Immature natural killer cell (primary cell): Measurements from ENCODE around the gene CAMSAP1. TPM values are rescaled to one million over a fixed set of nuclear protein-coding genes. Genes with fewer than 3 reads are reported as not detected.
A peak's percentile ranks its signal among the peaks of the same experiment; 100 is the strongest.
"Not testable (repeated sequence)": the region's sequence is repeated elsewhere in the genome, so short reads cannot be mapped to it uniquely, and the experiment has no call there.

Experiments
- DNase-seq, 3 donors: peaks; one replicate each; pipeline ENCODE4 v3.0.0; 2022; ENCODE audit warnings: mixed read lengths in 1 of 3
- H3K27ac Mint-ChIP-seq, 6 donors: one replicate each; pipeline ENCODE4 v1.8.0; 2020; ENCODE audit warnings: mixed read lengths in 6 of 6, mild to moderate bottlenecking in 5 of 6, inconsistent platforms in 4 of 6, moderate library complexity in 3 of 6
- H3K27me3 Mint-ChIP-seq, 3 donors: one replicate each; pipeline ENCODE4 v1.8.0; 2020 to 2021; ENCODE audit warnings: low read depth in 3 of 3, mild to moderate bottlenecking in 3 of 3, mixed read lengths in 3 of 3, moderate library complexity in 3 of 3, inconsistent platforms in 1 of 3
- H3K36me3 Mint-ChIP-seq, 3 donors: one replicate each; pipeline ENCODE4 v1.8.0; 2020; ENCODE audit warnings: mixed read lengths in 3 of 3, inconsistent platforms in 2 of 3, mild to moderate bottlenecking in 2 of 3
- H3K4me1 Mint-ChIP-seq, 2 donors: one replicate each; pipeline ENCODE4 v1.8.0; 2020; ENCODE audit warnings: inconsistent platforms in 2 of 2, mild to moderate bottlenecking in 2 of 2, mixed read lengths in 2 of 2, moderate library complexity in 1 of 2
- H3K4me3 Mint-ChIP-seq, 5 donors: one replicate each; pipeline ENCODE4 v1.8.0; 2020; ENCODE audit warnings: mild to moderate bottlenecking in 5 of 5, mixed read lengths in 5 of 5, inconsistent platforms in 3 of 5, moderate library complexity in 3 of 5
- H3K9me3 Mint-ChIP-seq, 6 donors: one replicate each; pipeline ENCODE4 v1.8.0; 2020; ENCODE audit warnings: mild to moderate bottlenecking in 6 of 6, mixed read lengths in 6 of 6, inconsistent platforms in 4 of 6, moderate library complexity in 3 of 6
- polyA plus RNA-seq, 3 donors: library from polyadenylated mRNA; unstranded; fragments of 300-500 nt; fragmentation: Illumina TruSeq; gene quantifications; one replicate each; pipeline ENCODE4 v1.2.3, GENCODE V29; 2021

Gene CAMSAP1
- polyA plus RNA-seq, 3 donors from 2014 or later = 0.10 to 1.7 (median 1.1) TPM

DNA sequence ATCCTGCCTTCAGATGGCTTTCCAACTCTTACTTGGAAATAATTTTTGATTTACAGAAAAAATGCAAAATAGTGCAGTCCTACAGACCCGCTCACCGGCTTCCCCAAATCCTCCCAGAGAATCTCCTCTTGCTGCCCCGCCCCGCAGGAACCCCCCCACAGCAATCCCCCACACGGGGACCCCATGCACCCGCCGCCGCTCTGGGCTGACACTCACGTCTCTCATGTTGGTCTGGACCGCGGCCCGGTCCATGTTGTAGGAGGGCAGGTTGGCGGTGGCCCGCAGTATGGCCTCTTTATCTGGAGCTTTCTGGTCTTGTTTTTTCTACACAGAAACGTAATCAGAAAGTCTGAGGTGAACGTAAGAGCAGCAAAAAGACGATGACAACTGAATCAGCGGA lies 40.2 kb upstream of the CAMSAP1 start:
- Mint-ChIP-seq H3K27me3 (peaks cover 1 to 3% (median 1%) of the 10 kb centered on the region in 3 donors), H3K36me3 (peaks cover 41 to 77% (median 55%) of the 10 kb centered on the region in 3 donors), H3K27ac (no peak overlapping the region), H3K4me3 (no peak overlapping the region), H3K9me3 (no peaks in the 10 kb centered on the region), H3K4me1 (no peaks in the 10 kb centered on the region)
- DNase-seq = no peak

DNA sequence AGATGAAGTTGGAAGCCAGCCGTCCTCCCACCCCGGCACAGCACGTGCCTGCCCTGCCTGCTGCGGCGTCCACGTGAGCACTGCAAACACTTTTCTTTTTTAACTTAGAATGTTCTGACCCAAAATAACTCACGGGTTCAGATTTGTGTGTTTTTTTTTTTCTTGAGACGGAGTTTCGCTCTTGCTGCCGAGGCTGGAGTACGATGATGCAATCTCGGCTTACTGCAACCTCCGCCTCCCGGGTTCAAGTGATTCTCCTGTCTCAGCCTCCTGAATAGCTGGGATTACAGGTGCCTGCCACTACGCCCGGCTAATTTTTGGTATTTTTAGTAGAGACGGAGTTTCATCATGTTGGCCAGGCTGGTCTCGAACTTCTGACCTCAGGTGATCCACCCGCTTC lies 39.8 kb upstream of the CAMSAP1 start:
- not testable (repeated sequence) for H3K9me3 Mint-ChIP-seq, H3K27me3 Mint-ChIP-seq, H3K4me3 Mint-ChIP-seq, H3K4me1 Mint-ChIP-seq, H3K27ac Mint-ChIP-seq, DNase-seq
- H3K36me3 Mint-ChIP-seq = peaks cover 41 to 77% (median 60%) of the 10 kb centered on the region in 3 donors

DNA sequence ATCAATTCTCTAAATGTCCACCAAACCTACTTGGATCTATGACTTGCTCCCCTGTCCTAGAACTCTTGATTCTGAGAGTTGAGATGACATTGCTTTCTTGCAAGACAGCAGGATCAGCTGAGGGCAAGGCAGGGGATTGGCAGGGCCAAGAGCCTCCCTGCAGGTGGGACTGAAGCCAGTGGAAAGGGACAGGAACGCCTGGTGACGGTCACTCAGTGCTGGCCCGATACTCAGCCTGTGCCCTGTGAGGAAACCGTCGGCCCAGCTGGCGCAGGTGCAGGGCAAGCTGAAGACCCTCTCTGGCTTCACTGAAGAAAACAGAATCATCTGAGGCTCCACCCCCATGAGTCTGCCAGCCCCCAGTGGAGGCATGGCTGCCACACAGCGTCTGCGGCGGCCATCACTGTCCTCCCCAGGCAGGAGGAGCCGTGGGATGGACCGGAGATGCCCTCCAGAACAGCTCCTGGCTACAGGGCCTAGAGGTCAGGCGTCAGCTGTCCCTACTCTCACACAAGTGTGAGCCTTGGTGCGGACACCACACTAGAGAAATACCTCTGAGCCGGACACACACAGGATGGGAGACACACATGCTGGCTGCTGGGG lies 39.1 kb upstream of the CAMSAP1 start:
- Mint-ChIP-seq H3K36me3 (peaks cover 45 to 79% (median 65%) of the 10 kb centered on the region in 3 donors), H3K27ac (no peak overlapping the region), H3K27me3 (peaks cover 1 to 6% (median 3%) of the 10 kb centered on the region in 3 donors), H3K4me1 (no peaks in the 10 kb centered on the region), H3K4me3 (no peak overlapping the region), H3K9me3 (no peaks in the 10 kb centered on the region)
- DNase-seq = no peak

DNA sequence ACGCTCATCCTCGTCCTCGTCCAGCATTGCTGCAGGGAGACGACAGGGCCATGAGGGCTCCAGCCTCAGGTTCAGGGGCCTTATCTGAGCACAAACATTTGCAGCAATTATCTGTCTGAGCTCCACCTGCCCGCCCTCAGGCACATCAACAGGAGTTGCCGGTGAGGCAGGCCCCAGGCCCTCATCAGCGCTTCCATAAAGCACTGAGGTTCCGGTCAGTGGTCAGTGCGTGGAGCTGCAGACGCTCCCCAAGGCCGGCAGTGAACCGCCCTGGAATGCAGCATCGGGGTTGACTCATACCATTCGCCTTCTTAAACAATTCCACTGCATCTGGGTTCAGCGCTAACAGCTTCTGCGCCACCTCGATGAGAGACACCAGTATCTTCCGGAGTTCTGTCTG lies 38.6 kb upstream of the CAMSAP1 start:
- H3K4me1 Mint-ChIP-seq = no peaks in the 10 kb centered on the region
- H3K4me3 Mint-ChIP-seq = no peak overlapping the region
- H3K27me3 Mint-ChIP-seq = peaks cover 1 to 8% (median 3%) of the 10 kb centered on the region in 3 donors
- H3K9me3 Mint-ChIP-seq = no peaks in the 10 kb centered on the region
- no peak overlapping the region for H3K27ac Mint-ChIP-seq
- peaks cover 45 to 79% (median 68%) of the 10 kb centered on the region in 3 donors for H3K36me3 Mint-ChIP-seq
- no peak for DNase-seq

DNA sequence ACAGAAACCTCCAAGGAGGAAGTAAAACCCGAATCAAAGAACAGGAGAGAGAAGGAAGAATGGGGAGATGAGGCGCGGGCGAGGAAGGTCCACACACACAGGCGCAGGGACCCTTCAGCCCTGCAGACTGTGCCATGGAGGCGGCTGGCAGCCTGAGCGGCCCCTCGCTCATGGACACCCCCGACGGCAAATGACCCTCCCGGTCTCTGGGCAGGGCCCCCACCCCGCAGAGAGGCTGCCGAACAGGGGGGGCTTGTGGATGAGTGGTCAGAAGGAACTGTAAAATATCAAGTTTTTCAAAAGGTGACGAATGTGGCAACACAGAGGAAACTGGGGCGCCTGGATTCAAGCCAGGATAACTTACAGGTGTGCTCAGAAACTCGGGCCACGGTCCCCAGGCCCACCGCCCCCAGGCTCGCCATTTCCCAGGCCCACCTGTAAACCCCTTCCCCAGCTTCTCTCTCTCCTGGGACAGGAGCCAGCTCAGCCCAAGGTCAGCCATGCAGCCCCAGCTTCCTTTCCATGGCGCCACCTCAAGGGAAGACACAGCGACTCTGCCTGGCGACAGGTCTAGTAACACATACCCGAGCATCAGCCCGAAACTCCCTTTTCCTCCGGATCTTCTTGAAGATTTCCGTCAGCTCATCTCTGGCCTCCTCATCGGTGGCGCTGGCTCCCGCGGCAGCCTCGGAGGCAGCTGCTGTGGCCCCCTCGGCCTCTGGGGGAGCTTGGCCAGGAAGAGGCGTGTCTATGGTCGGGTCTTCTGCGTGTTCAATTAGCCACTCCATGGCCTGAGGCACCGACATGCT lies 37.3 kb upstream of the CAMSAP1 start:
- Mint-ChIP-seq H3K9me3 (peaks cover 0 to under 1% (median 0%) of the 10 kb centered on the region in 6 donors), H3K27ac (no peak overlapping the region)

DNA sequence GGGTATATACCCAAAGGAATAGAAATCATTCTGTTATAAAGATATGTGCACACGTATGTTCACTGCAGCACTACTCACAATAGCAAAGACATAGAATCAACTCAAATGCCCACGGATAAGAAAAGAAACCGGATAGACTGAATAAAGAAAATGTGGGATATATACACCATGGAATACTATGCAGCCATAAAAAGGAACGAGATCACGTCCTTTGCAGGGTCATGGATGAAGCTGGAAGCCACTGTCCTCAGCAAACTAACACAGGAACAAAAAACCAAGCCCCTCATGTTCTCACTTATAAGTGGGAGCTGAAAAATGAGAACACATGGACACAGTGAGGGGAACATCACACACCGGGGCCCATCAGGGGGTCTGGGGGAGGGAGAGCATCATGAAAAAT lies 36.3 kb upstream of the CAMSAP1 start:
- H3K9me3 Mint-ChIP-seq, DNase-seq, H3K27ac Mint-ChIP-seq, H3K4me3 Mint-ChIP-seq: not testable (repeated sequence)
- Mint-ChIP-seq H3K4me1 (peaks cover 7 to 11% of the 10 kb centered on the region in 2 donors), H3K27me3 (peaks cover 12 to 22% (median 16%) of the 10 kb centered on the region in 3 donors), H3K36me3 (peaks cover 40 to 66% (median 58%) of the 10 kb centered on the region in 3 donors)

More for the DNA sequence above, 37.3 kb upstream of the CAMSAP1 start:
- H3K27me3 Mint-ChIP-seq = peaks cover 7 to 15% (median 11%) of the 10 kb centered on the region in 3 donors
- H3K36me3 Mint-ChIP-seq = peaks cover 41 to 69% (median 65%) of the 10 kb centered on the region in 3 donors
- peaks cover 2% of the 10 kb centered on the region in 2 donors for H3K4me1 Mint-ChIP-seq
- no peak for DNase-seq
- no peak overlapping the region for H3K4me3 Mint-ChIP-seq

DNA sequence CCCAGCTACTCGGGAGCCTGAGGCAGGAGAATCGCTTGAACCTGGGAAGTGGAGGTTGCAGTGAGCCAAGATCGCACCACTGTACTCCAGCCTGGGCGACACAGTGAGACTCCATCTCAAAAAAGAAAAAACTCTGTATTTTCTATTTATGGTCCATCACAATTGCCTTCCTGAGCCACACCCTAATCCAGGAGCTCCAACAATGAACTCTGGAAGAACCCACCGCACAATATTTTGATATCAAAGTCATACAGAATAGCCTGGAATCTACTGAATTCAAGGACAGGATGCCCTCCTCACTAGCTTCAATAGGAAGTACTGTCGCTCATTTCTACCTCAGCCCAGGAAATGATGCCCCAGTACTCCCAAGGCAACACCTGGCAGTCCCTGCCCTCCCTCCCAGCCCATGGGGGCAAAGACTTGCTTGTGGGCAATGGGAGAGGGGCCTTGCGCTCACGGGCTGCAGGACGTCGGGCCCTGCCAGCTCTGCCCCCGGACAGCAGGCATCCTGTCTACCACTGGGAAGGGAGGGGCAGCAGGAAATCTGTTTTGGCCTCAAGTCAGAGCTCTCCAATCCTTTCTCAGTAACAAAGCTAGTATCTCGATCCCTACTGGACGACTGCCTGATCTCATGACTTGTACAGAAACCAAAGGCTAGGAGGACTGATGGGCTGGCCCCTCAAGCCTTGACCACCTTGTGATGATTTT lies 34.1 kb upstream of the CAMSAP1 start:
- no peak overlapping the region for H3K27ac Mint-ChIP-seq
- peaks cover 9 to 29% (median 18%) of the 10 kb centered on the region in 3 donors for H3K27me3 Mint-ChIP-seq
- H3K36me3 Mint-ChIP-seq = peaks cover 41 to 60% (median 53%) of the 10 kb centered on the region in 3 donors
- peaks cover 3 to 7% (median 4%) of the 10 kb centered on the region in 6 donors for H3K9me3 Mint-ChIP-seq
- H3K4me1 Mint-ChIP-seq = peaks cover 11 to 16% of the 10 kb centered on the region in 2 donors
- no peak for DNase-seq
- H3K4me3 Mint-ChIP-seq = no peak overlapping the region

DNA sequence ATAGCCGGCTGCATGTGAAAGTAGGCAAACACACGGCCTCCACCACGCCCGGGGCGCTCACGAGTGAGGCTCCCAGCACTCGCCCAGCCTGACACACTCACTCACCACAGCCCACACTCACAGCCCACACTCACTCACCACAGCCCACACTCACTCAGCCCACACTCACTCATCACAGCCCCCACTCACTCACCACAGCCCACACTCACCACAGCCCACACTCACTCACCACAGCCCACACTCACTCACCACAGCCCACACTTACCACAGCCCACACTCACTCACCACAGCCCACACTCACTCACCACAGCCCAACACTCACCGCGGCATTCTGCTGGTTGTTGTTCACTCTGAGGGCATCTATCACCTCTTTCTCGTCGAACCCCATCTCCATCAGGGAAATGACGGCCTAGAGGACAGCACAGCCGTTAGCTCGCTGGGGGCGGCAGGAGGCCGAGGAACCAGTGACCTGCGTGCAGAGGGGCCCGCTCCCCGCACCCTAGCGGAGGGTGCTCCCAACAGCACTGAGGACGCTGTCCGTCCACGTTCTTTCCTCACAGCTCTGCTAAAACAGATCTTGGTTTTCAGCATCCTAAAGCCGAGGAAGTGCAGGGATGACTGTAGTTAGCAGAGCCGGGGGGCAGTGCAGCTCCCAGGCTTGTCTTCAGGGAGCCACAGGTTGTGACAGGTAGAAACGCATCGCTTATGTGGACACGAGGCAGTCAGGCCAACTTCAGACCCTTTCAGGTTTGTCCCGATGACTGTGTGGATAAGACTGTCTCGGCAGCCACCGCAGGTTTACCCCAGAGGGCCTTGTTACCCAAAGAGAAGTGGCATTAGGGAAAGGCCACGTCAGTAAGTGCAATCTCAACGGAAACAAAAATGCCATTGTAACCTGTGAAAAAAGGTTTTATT lies 32.3 kb upstream of the CAMSAP1 start:
- peak overlapping the region; percentile 90 to 100 (median 96) for H3K27ac Mint-ChIP-seq
- H3K36me3 Mint-ChIP-seq = peaks cover 27 to 57% (median 48%) of the 10 kb centered on the region in 3 donors
- DNase-seq = peak; percentile 71 to 76 (median 75)
- H3K4me3 Mint-ChIP-seq = peak overlapping the region; percentile 59 to 92 (median 81)
- peaks cover 3 to 7% (median 4%) of the 10 kb centered on the region in 6 donors for H3K9me3 Mint-ChIP-seq
- peaks cover 9 to 35% (median 18%) of the 10 kb centered on the region in 3 donors for H3K27me3 Mint-ChIP-seq
- peaks cover 11 to 16% of the 10 kb centered on the region in 2 donors for H3K4me1 Mint-ChIP-seq

DNA sequence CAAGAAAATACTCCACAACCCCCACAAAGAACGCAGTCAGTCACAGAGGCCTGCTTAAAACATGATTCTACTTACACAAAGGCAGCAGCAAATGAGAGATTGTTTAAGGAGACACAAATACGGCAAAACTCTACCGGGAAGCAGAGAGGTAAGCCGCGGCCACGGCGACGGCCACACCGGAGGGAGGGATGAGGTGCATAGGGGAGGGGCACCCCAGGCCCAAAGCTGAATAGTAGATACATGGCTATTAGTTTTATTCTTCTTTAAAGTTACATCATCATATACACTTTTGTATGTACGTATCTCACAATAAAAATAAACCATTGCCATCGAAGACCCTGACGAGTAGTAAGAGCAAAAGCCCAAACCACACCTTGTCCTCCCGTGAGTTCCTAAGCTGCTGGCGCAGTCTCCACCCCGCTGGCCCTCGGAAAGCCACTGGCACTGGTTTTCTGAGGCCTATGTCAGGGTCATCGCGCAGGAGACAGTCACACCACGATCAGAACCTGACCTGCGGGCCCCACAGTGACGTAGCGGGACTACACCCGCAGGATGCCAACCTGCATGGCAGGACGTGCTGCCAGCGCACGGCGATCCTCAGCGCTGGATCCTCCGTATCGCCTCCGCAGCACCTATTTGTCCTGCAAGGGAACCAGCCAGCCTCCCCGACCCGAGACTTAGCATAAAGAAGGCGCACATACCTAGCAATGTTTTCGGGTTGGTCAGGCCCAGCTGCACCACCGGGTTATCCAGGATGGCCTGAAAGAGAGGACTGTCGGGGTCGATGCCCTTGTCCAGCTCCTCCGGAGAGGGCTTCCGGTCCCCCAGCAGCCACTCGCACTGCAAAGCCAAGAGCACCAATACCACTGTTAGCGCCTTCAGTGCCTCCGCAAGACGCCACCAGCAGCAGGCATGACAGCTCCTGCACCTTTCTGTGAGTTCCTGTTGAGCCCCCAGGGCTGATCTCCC lies 30.5 kb upstream of the CAMSAP1 start:
- H3K4me3 Mint-ChIP-seq = no peak overlapping the region

DNA sequence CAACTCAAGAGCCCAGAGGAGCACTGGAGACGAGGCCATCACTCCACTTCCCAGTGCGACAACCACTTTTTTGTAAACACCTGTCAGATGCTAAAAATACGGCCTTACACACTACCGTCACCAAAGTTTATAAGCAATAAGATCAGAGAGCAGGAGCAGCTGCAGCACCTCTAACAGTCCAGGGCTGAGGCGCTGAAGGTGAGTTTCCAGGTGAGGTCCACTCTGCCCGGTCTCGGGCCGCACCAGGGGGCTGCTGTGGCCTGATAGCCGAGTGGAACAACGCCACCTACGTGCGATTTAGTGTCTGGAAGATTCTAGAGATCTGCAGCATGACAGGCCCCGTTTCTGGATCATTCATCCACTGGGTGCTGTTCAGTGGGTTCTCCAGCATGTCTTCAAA lies 25.8 kb upstream of the CAMSAP1 start:
- Mint-ChIP-seq H3K4me1 (peaks cover under 1 to 4% of the 10 kb centered on the region in 2 donors), H3K27me3 (peaks cover 0 to 12% (median 4%) of the 10 kb centered on the region in 3 donors), H3K4me3 (no peak overlapping the region), H3K27ac (no peak overlapping the region), H3K36me3 (peaks cover 24 to 53% (median 30%) of the 10 kb centered on the region in 3 donors), H3K9me3 (no peaks in the 10 kb centered on the region)
- no peak for DNase-seq

More for the DNA sequence above, 30.5 kb upstream of the CAMSAP1 start:
- no peak for DNase-seq
- H3K27ac Mint-ChIP-seq = peak overlapping the region in 3 of 6 donors; percentile 39 to 99 (median 71)
- peaks cover 3 to 7% (median 4%) of the 10 kb centered on the region in 6 donors for H3K9me3 Mint-ChIP-seq
- peaks cover 11 to 16% of the 10 kb centered on the region in 2 donors for H3K4me1 Mint-ChIP-seq
- H3K27me3 Mint-ChIP-seq = peaks cover 9 to 35% (median 18%) of the 10 kb centered on the region in 3 donors
- H3K36me3 Mint-ChIP-seq = peaks cover 26 to 53% (median 43%) of the 10 kb centered on the region in 3 donors

DNA sequence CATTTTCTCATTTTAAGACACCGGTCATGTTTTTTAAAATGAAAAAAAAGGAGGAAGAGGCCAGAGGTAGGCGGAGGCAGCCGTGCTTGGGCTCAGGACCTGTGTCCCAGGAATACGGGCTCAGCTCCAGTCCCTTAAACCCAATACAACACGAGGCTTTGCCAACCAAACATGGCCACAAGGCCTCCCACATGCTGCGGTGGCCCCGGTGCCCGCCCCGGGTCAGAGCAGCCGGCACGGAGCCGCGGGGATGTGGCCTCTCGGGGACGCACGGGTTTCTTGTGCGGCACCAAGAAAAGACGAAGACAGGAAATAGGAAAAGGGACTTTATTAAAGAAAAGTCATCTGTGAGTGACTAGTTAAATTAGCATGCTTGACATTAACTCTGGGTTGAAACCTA lies 25.3 kb upstream of the CAMSAP1 start:
- DNase-seq = no peak
- Mint-ChIP-seq H3K4me1 (peaks cover 5 to 6% of the 10 kb centered on the region in 2 donors), H3K9me3 (no peaks in the 10 kb centered on the region), H3K36me3 (peaks cover 22 to 51% (median 28%) of the 10 kb centered on the region in 3 donors), H3K27ac (no peak overlapping the region), H3K4me3 (no peak overlapping the region), H3K27me3 (peaks cover 0 to 9% (median 3%) of the 10 kb centered on the region in 3 donors)

DNA sequence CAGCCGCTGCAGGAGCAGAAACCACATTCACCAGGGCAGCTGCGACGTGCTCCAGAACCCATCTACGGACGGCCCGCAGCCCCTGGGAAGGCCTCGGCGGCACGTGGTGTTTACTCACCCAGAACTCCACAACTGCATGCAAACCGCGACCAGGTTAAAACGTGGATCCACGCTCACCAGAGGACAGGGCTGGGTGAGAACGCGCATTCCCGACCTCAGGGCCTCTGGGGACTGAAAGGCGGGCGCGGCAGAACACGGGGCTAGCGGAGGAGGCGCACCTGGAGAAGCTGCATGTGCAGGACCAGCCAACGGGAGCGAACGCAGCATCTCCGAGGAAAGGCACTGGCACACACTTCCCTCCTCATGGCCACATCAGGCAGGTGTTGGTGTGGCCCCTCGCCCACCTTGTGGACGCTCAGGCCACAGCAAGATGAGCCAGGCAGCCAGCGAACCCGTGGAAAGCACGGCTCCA lies 24.0 kb upstream of the CAMSAP1 start:
- no peak overlapping the region for H3K4me3 Mint-ChIP-seq
- peaks cover 18 to 46% (median 23%) of the 10 kb centered on the region in 3 donors for H3K36me3 Mint-ChIP-seq
- DNase-seq = no peak
- no peak overlapping the region for H3K27ac Mint-ChIP-seq
- peaks cover 0 to 8% (median 0%) of the 10 kb centered on the region in 3 donors for H3K27me3 Mint-ChIP-seq
- H3K9me3 Mint-ChIP-seq = no peaks in the 10 kb centered on the region
- H3K4me1 Mint-ChIP-seq = peaks cover 7 to 14% of the 10 kb centered on the region in 2 donors
